Glomerular endothelial cell (primary cell): ENCODE data around the gene TBXAS1. TPM values are rescaled to one million over a fixed set of nuclear protein-coding genes. Genes with fewer than 3 reads are reported as not detected.
"Not testable (repeated sequence)": the region's sequence is repeated elsewhere in the genome, so short reads cannot be mapped to it uniquely, and the experiment has no call there.

Experiments used
- DNase-seq: peaks from one replicate; pipeline ENCODE4 v3.0.0-alpha.2; 2011; ENCODE audit warnings: low read depth, low spot score; ENCODE audit errors: extremely low read depth
- total RNA-seq: library from RNA; depleted of rRNA; stranded (reverse); fragments of >200 nt; gene quantifications from 2 replicates; pipeline ENCODE4 v1.2.3, GENCODE V29; 2015

The TBXAS1 gene
- total RNA-seq, 1 donor from 2014 or later, result 8.1 TPM

- no peak for DNase-seq
Observed at GRCh38 chr7:139886899-139887298, 57.8 kb downstream of the TBXAS1 start.

GRCh38 chr7:139887992-139888481, 59.0 kb downstream of the TBXAS1 start:
- no peak for DNase-seq

GRCh38 chr7:139889186-139889871, 60.3 kb downstream of the TBXAS1 start:
- no peak for DNase-seq

GRCh38 chr7:139893461-139893860, 64.4 kb downstream of the TBXAS1 start:
- no peak for DNase-seq

- no peak for DNase-seq
Observed at GRCh38 chr7:139893999-139894398, 64.9 kb downstream of the TBXAS1 start.

GRCh38 chr7:139895141-139895829, 66.2 kb downstream of the TBXAS1 start:
- no peak for DNase-seq

- no peak for DNase-seq
Observed at GRCh38 chr7:139896288-139896687, 67.2 kb downstream of the TBXAS1 start.

GRCh38 chr7:139896831-139897230, 67.8 kb downstream of the TBXAS1 start:
- DNase-seq, result no peak

GRCh38 chr7:139897422-139898090, 68.5 kb downstream of the TBXAS1 start:
- DNase-seq, result no peak

- DNase-seq, result no peak
Observed at GRCh38 chr7:139898483-139898882, 69.4 kb downstream of the TBXAS1 start.

- DNase-seq, result no peak
Observed at GRCh38 chr7:139899328-139899955, 70.4 kb downstream of the TBXAS1 start.

- no peak for DNase-seq
Observed at GRCh38 chr7:139900326-139900725, 71.3 kb downstream of the TBXAS1 start.

- no peak for DNase-seq
Observed at GRCh38 chr7:139901056-139901795, 72.2 kb downstream of the TBXAS1 start.

- DNase-seq, result no peak
Observed at GRCh38 chr7:139901901-139902300, 72.8 kb downstream of the TBXAS1 start.

GRCh38 chr7:139902436-139903102, 73.5 kb downstream of the TBXAS1 start:
- DNase-seq, result no peak

GRCh38 chr7:139903103-139903477, 74.0 kb downstream of the TBXAS1 start:
- not testable (repeated sequence) for DNase-seq

GRCh38 chr7:139906879-139907278, 77.8 kb downstream of the TBXAS1 start:
- no peak for DNase-seq

GRCh38 chr7:139908792-139909191, 79.7 kb downstream of the TBXAS1 start:
- DNase-seq, result no peak

- no peak for DNase-seq
Observed at GRCh38 chr7:139909379-139910050, 80.5 kb downstream of the TBXAS1 start.
